ENCODE data around the gene DIRAS1.

Gene DIRAS1

GRCh38 chr19:2720777-2721569, at the start of gene DIRAS1:
Gene DIRAS1, minus strand, starts transcription at chr19:2721372. Its CDS starts 3,566 bp downstream, at chr19:2717806.
- Histone ChIP-seq H3K9me3 (ENCODE audit: control insufficient read depth, insufficient read depth, low read length) (no peaks in the 10 kb centered on the region), H3K36me3 (ENCODE audit: insufficient read depth, low read length) (no peaks in the 10 kb centered on the region), H3K9ac (ENCODE audit: low read depth, low read length) (peak within 1 kb of the TSS; percentile 70), H3K4me1 (ENCODE audit: insufficient read depth, low read length) (peaks cover 3% of the 10 kb centered on the region; the same call in 1 of the 2 replicates)

- no peaks in the 10 kb centered on the region for H3K9me3 ChIP-seq (ENCODE audit: control insufficient read depth, insufficient read depth, low read length)
- H3K9ac ChIP-seq (ENCODE audit: low read depth, low read length), result no peak overlapping the region
- no peaks in the 10 kb centered on the region for H3K4me1 ChIP-seq (ENCODE audit: insufficient read depth, low read length)
- H3K36me3 ChIP-seq (ENCODE audit: insufficient read depth, low read length), result no peaks in the 10 kb centered on the region
Measured at GRCh38 chr19:2770055-2771013, 49.2 kb upstream of the DIRAS1 start.

- no peaks in the 10 kb centered on the region for H3K36me3 ChIP-seq (ENCODE audit: insufficient read depth, low read length)
- H3K9me3 ChIP-seq (ENCODE audit: control insufficient read depth, insufficient read depth, low read length), result no peaks in the 10 kb centered on the region
- H3K4me1 ChIP-seq (ENCODE audit: insufficient read depth, low read length), result no peaks in the 10 kb centered on the region
- no peak overlapping the region for H3K9ac ChIP-seq (ENCODE audit: low read depth, low read length)
Measured at GRCh38 chr19:2769218-2769617, 48.0 kb upstream of the DIRAS1 start.

- no peaks in the 10 kb centered on the region for H3K9me3 ChIP-seq (ENCODE audit: control insufficient read depth, insufficient read depth, low read length)
- no peaks in the 10 kb centered on the region; the same call in 1 of the 2 replicates for H3K36me3 ChIP-seq (ENCODE audit: insufficient read depth, low read length)
- H3K4me1 ChIP-seq (ENCODE audit: insufficient read depth, low read length), result no peaks in the 10 kb centered on the region
- H3K9ac ChIP-seq (ENCODE audit: low read depth, low read length), result no peak overlapping the region; the same call in 1 of the 2 replicates
Measured at GRCh38 chr19:2768365-2769132, 47.4 kb upstream of the DIRAS1 start.

GRCh38 chr19:2767688-2768087, 46.5 kb upstream of the DIRAS1 start:
- H3K9ac ChIP-seq (ENCODE audit: low read depth, low read length), result no peak overlapping the region
- no peaks in the 10 kb centered on the region for H3K9me3 ChIP-seq (ENCODE audit: control insufficient read depth, insufficient read depth, low read length)
- H3K4me1 ChIP-seq (ENCODE audit: insufficient read depth, low read length), result no peaks in the 10 kb centered on the region
- no peaks in the 10 kb centered on the region; the same call in 1 of the 2 replicates for H3K36me3 ChIP-seq (ENCODE audit: insufficient read depth, low read length)

GRCh38 chr19:2766594-2767372, 45.6 kb upstream of the DIRAS1 start:
- H3K9ac ChIP-seq (ENCODE audit: low read depth, low read length), result no peak overlapping the region
- no peaks in the 10 kb centered on the region; the same call in 1 of the 2 replicates for H3K36me3 ChIP-seq (ENCODE audit: insufficient read depth, low read length)
- no peaks in the 10 kb centered on the region for H3K4me1 ChIP-seq (ENCODE audit: insufficient read depth, low read length)
- no peaks in the 10 kb centered on the region for H3K9me3 ChIP-seq (ENCODE audit: control insufficient read depth, insufficient read depth, low read length)

- no peaks in the 10 kb centered on the region for H3K4me1 ChIP-seq (ENCODE audit: insufficient read depth, low read length)
- H3K9ac ChIP-seq (ENCODE audit: low read depth, low read length), result no peak overlapping the region
- H3K36me3 ChIP-seq (ENCODE audit: insufficient read depth, low read length), result no peaks in the 10 kb centered on the region; the same call in 1 of the 2 replicates
- H3K9me3 ChIP-seq (ENCODE audit: control insufficient read depth, insufficient read depth, low read length), result no peaks in the 10 kb centered on the region
Measured at GRCh38 chr19:2765376-2765775, 44.2 kb upstream of the DIRAS1 start.

GRCh38 chr19:2764945-2765344, 43.8 kb upstream of the DIRAS1 start:
- Histone ChIP-seq H3K9ac (ENCODE audit: low read depth, low read length) (no peak overlapping the region), H3K36me3 (ENCODE audit: insufficient read depth, low read length) (no peaks in the 10 kb centered on the region; the same call in 1 of the 2 replicates), H3K9me3 (ENCODE audit: control insufficient read depth, insufficient read depth, low read length) (no peaks in the 10 kb centered on the region), H3K4me1 (ENCODE audit: insufficient read depth, low read length) (no peaks in the 10 kb centered on the region)

- H3K36me3 ChIP-seq (ENCODE audit: insufficient read depth, low read length), result peaks cover 3% of the 10 kb centered on the region
- H3K4me1 ChIP-seq (ENCODE audit: insufficient read depth, low read length), result no peaks in the 10 kb centered on the region
- H3K9ac ChIP-seq (ENCODE audit: low read depth, low read length), result no peak overlapping the region
- H3K9me3 ChIP-seq (ENCODE audit: control insufficient read depth, insufficient read depth, low read length), result no peaks in the 10 kb centered on the region
Measured at GRCh38 chr19:2763687-2764086, 42.5 kb upstream of the DIRAS1 start.

- Histone ChIP-seq H3K4me1 (ENCODE audit: insufficient read depth, low read length) (no peaks in the 10 kb centered on the region), H3K36me3 (ENCODE audit: insufficient read depth, low read length) (peaks cover 6% of the 10 kb centered on the region), H3K9ac (ENCODE audit: low read depth, low read length) (no peak overlapping the region), H3K9me3 (ENCODE audit: control insufficient read depth, insufficient read depth, low read length) (no peaks in the 10 kb centered on the region)
Measured at GRCh38 chr19:2762783-2763496, 41.8 kb upstream of the DIRAS1 start.

- Histone ChIP-seq H3K9ac (ENCODE audit: low read depth, low read length) (no peak overlapping the region), H3K9me3 (ENCODE audit: control insufficient read depth, insufficient read depth, low read length) (no peaks in the 10 kb centered on the region), H3K4me1 (ENCODE audit: insufficient read depth, low read length) (no peaks in the 10 kb centered on the region), H3K36me3 (ENCODE audit: insufficient read depth, low read length) (peaks cover 6% of the 10 kb centered on the region)
Measured at GRCh38 chr19:2761876-2762782, 41.0 kb upstream of the DIRAS1 start.

GRCh38 chr19:2761309-2761677, 40.1 kb upstream of the DIRAS1 start:
- H3K36me3 ChIP-seq (ENCODE audit: insufficient read depth, low read length), result peaks cover 6% of the 10 kb centered on the region
- no peaks in the 10 kb centered on the region for H3K4me1 ChIP-seq (ENCODE audit: insufficient read depth, low read length)
- H3K9me3 ChIP-seq (ENCODE audit: control insufficient read depth, insufficient read depth, low read length), result no peaks in the 10 kb centered on the region
- no peak overlapping the region for H3K9ac ChIP-seq (ENCODE audit: low read depth, low read length)

Data from ES-I3 (cell line).